ENCODE measurements around the gene ILKAP. TPM values are rescaled to one million over a fixed set of nuclear protein-coding genes. Genes with fewer than 3 reads are reported as not detected.

ILKAP gene
- total and polyA plus RNA-seq, 2 experiments from 2014 or later: 25.9 to 37.5 TPM

- no peak overlapping the region for H3K27ac ChIP-seq
- H2AFZ ChIP-seq: no peak overlapping the region
- no peaks in the 10 kb centered on the region for H3K9me2 ChIP-seq (replicated peaks; ENCODE audit: insufficient read depth)
- no peaks in the 10 kb centered on the region for H4K20me1 ChIP-seq (ENCODE audit: insufficient read depth, poor library complexity, severe bottlenecking)
- no peaks in the 10 kb centered on the region for H3K36me3 ChIP-seq (replicated peaks; ENCODE audit: insufficient read depth, low read depth)
- H3K79me2 ChIP-seq: no peaks in the 10 kb centered on the region
- no peak for DNase-seq (ENCODE audit: low spot score)
- TF ChIP-seq EZH2 (IDR thresholded peaks at IDR 0.05; ENCODE audit: borderline replicate concordance): no peak
- TF ChIP-seq EZH2phosphoT487 (IDR thresholded peaks at IDR 0.05; ENCODE audit: low read depth, severe bottlenecking, unreplicated experiment): no peak
- TF ChIP-seq CTCF (IDR thresholded peaks at IDR 0.05; ENCODE audit: poor library complexity): no peak
- H3K4me1 ChIP-seq (ENCODE audit: insufficient read depth): peaks cover 15% of the 10 kb centered on the region
- 93% methylated on average over 8 of the region's 8 CpGs for WGBS (ENCODE audit: low lambda C conversion rate, missing lambda C conversion rate)
- no peaks in the 10 kb centered on the region for H3K9me3 ChIP-seq (ENCODE audit: low read depth)
- H3K4me3 ChIP-seq: no peak overlapping the region
- H3K27me3 ChIP-seq: peaks cover 17% of the 10 kb centered on the region
- H3K4me2 ChIP-seq: no peak overlapping the region
Observed at GRCh38 chr2:238167761-238168160, 35.7 kb downstream of the ILKAP start.

GRCh38 chr2:238167344-238167715 lies 36.2 kb downstream of the ILKAP start:
- Histone ChIP-seq H3K79me2 (no peaks in the 10 kb centered on the region), H4K20me1 (ENCODE audit: insufficient read depth, poor library complexity, severe bottlenecking) (no peaks in the 10 kb centered on the region), H3K4me3 (no peak overlapping the region), H3K9me3 (ENCODE audit: low read depth) (no peaks in the 10 kb centered on the region), H2AFZ (no peak overlapping the region), H3K4me2 (no peak overlapping the region), H3K27ac (no peak overlapping the region), H3K27me3 (peaks cover 22% of the 10 kb centered on the region), H3K9me2 (replicated peaks; ENCODE audit: insufficient read depth) (no peaks in the 10 kb centered on the region), H3K4me1 (ENCODE audit: insufficient read depth) (peaks cover 15% of the 10 kb centered on the region), H3K36me3 (replicated peaks; ENCODE audit: insufficient read depth, low read depth) (no peaks in the 10 kb centered on the region)
- no peak for TF ChIP-seq EZH2 (IDR thresholded peaks at IDR 0.05; ENCODE audit: borderline replicate concordance)
- no peak for TF ChIP-seq EZH2phosphoT487 (IDR thresholded peaks at IDR 0.05; ENCODE audit: low read depth, severe bottlenecking, unreplicated experiment)
- WGBS (ENCODE audit: low lambda C conversion rate, missing lambda C conversion rate): 95% methylated on average over 7 of the region's 7 CpGs
- DNase-seq (ENCODE audit: low spot score): no peak

GRCh38 chr2:238166391-238167343 lies 36.8 kb downstream of the ILKAP start:
- no peak for TF ChIP-seq EZH2 (IDR thresholded peaks at IDR 0.05; ENCODE audit: borderline replicate concordance)
- H3K9me3 ChIP-seq (ENCODE audit: low read depth): no peaks in the 10 kb centered on the region
- H3K36me3 ChIP-seq (replicated peaks; ENCODE audit: insufficient read depth, low read depth): no peaks in the 10 kb centered on the region
- no peak overlapping the region for H3K27ac ChIP-seq
- no peaks in the 10 kb centered on the region for H4K20me1 ChIP-seq (ENCODE audit: insufficient read depth, poor library complexity, severe bottlenecking)
- no peak overlapping the region for H2AFZ ChIP-seq
- no peak for DNase-seq (ENCODE audit: low spot score)
- no peaks in the 10 kb centered on the region for H3K9me2 ChIP-seq (replicated peaks; ENCODE audit: insufficient read depth)
- H3K4me3 ChIP-seq: no peak overlapping the region
- H3K4me1 ChIP-seq (ENCODE audit: insufficient read depth): peaks cover 15% of the 10 kb centered on the region
- H3K4me2 ChIP-seq: no peak overlapping the region
- peaks cover 25% of the 10 kb centered on the region for H3K27me3 ChIP-seq
- no peaks in the 10 kb centered on the region for H3K79me2 ChIP-seq
- 90% methylated on average over 24 of the region's 24 CpGs for WGBS (ENCODE audit: low lambda C conversion rate, missing lambda C conversion rate)

- WGBS (ENCODE audit: low lambda C conversion rate, missing lambda C conversion rate): 88% methylated on average over 12 of the region's 12 CpGs
- Histone ChIP-seq H3K9me2 (replicated peaks; ENCODE audit: insufficient read depth) (no peaks in the 10 kb centered on the region), H3K4me1 (ENCODE audit: insufficient read depth) (peaks cover 11% of the 10 kb centered on the region), H3K36me3 (replicated peaks; ENCODE audit: insufficient read depth, low read depth) (no peaks in the 10 kb centered on the region), H3K4me2 (no peak overlapping the region), H2AFZ (no peak overlapping the region), H3K79me2 (no peaks in the 10 kb centered on the region), H3K27ac (no peak overlapping the region), H3K4me3 (no peak overlapping the region), H4K20me1 (ENCODE audit: insufficient read depth, poor library complexity, severe bottlenecking) (no peaks in the 10 kb centered on the region), H3K9me3 (ENCODE audit: low read depth) (no peaks in the 10 kb centered on the region), H3K27me3 (peaks cover 25% of the 10 kb centered on the region)
- TF ChIP-seq EZH2phosphoT487 (IDR thresholded peaks at IDR 0.05; ENCODE audit: low read depth, severe bottlenecking, unreplicated experiment) (no peak), EZH2 (IDR thresholded peaks at IDR 0.05; ENCODE audit: borderline replicate concordance) (no peak), CTCF (IDR thresholded peaks at IDR 0.05; ENCODE audit: poor library complexity) (no peak)
- no peak for DNase-seq (ENCODE audit: low spot score)
Observed at GRCh38 chr2:238165288-238165921, 38.1 kb downstream of the ILKAP start.
